Measurements from ENCODE around the gene COL16A1.

GRCh38 chr1:31633117-31633516 lies 70.7 kb downstream of the COL16A1 start:
- TF ChIP-seq ZNF274 (IDR thresholded peaks at IDR 0.05; ENCODE audit: low read depth, low read length) (no peak), YY1 (IDR thresholded peaks at IDR 0.05; ENCODE audit: insufficient read depth, insufficient read length) (no peak), SUZ12 (IDR thresholded peaks at IDR 0.05; ENCODE audit: extremely low read depth, insufficient read depth, insufficient read length) (no peak)
